ENCODE measurements around the gene RPL13A. TPM values are rescaled to one million over a fixed set of nuclear protein-coding genes. Genes with fewer than 3 reads are reported as not detected.

Gene RPL13A
- total RNA-seq, 1 donor from 2014 or later: 1,820 TPM

- ATAC-seq: no peak
- TF ChIP-seq, protein P1, sequence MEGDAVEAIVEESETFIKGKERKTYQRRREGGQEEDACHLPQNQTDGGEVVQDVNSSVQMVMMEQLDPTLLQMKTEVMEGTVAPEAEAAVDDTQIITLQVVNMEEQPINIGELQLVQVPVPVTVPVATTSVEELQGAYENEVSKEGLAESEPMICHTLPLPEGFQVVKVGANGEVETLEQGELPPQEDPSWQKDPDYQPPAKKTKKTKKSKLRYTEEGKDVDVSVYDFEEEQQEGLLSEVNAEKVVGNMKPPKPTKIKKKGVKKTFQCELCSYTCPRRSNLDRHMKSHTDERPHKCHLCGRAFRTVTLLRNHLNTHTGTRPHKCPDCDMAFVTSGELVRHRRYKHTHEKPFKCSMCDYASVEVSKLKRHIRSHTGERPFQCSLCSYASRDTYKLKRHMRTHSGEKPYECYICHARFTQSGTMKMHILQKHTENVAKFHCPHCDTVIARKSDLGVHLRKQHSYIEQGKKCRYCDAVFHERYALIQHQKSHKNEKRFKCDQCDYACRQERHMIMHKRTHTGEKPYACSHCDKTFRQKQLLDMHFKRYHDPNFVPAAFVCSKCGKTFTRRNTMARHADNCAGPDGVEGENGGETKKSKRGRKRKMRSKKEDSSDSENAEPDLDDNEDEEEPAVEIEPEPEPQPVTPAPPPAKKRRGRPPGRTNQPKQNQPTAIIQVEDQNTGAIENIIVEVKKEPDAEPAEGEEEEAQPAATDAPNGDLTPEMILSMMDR (IDR thresholded peaks at IDR 0.05): no peak
- peaks cover 51% of the 10 kb centered on the region for H3K36me3 ChIP-seq
- H3K4me3 ChIP-seq: peak overlapping the region; percentile 99
- no peaks in the 10 kb centered on the region for H3K9me3 ChIP-seq
- H3K27ac ChIP-seq: peak overlapping the region; percentile 94
- H3K4me1 ChIP-seq: peaks cover 30% of the 10 kb centered on the region
- H3K27me3 ChIP-seq (ENCODE audit: low read depth): no peaks in the 10 kb centered on the region
- no peak for DNase-seq
- intact Hi-C loops (cut with DNase I): no loop called here
These were observed 2.3 kb downstream of the RPL13A start for GRCh38 chr19:49489601-49490167.

DNA sequence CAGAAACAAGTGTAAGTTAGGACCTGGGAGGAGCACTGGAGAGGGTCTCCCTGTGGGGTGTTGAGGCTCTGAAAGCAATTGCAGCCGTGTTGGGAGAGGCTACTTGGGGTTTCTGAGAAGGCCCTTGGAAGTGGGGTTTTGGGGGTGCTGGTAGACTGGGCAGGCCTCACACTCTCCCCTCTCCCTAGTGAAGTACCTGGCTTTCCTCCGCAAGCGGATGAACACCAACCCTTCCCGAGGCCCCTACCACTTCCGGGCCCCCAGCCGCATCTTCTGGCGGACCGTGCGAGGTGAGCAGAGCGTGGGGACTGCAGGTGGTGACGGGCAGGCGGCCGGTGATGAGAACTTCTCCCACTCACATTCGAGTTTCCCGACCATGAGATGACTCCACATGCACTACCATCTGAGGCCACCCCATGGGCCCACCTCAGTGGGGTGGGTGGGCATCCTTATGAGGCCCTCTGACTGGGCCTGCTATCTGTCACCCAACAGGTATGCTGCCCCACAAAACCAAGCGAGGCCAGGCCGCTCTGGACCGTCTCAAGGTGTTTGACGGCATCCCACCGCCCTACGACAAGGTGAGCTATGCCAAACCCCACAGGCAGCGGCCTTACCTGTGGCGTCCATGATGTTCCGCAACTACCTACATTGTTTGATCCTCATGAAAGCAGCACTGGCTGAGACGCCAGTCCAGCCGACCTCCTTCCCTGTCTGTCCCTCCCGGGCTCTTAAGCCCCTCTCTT is 3.0 kb downstream of the RPL13A start:
- Histone ChIP-seq H3K27ac (no peak overlapping the region), H3K36me3 (peaks cover 51% of the 10 kb centered on the region), H3K9me3 (no peaks in the 10 kb centered on the region), H3K4me1 (peaks cover 36% of the 10 kb centered on the region), H3K4me3 (peak overlapping the region; percentile 99), H3K27me3 (ENCODE audit: low read depth) (no peaks in the 10 kb centered on the region)
- TF ChIP-seq, protein P1 (IDR thresholded peaks at IDR 0.05): no peak
- ATAC-seq (no peak), DNase-seq (no peak)
- intact Hi-C loops (cut with DNase I): no loop called here

GRCh38 chr19:49491030-49491803 is 3.8 kb downstream of the RPL13A start:
- ATAC-seq (no peak), DNase-seq (no peak)
- H3K27me3 ChIP-seq (ENCODE audit: low read depth): no peaks in the 10 kb centered on the region
- H3K36me3 ChIP-seq: peaks cover 46% of the 10 kb centered on the region
- H3K27ac ChIP-seq: no peak overlapping the region
- no peaks in the 10 kb centered on the region for H3K9me3 ChIP-seq
- intact Hi-C loops (cut with DNase I): no loop called here
- TF ChIP-seq, protein P1 (IDR thresholded peaks at IDR 0.05): no peak
- peaks cover 38% of the 10 kb centered on the region for H3K4me1 ChIP-seq
- H3K4me3 ChIP-seq: no peak overlapping the region

DNA sequence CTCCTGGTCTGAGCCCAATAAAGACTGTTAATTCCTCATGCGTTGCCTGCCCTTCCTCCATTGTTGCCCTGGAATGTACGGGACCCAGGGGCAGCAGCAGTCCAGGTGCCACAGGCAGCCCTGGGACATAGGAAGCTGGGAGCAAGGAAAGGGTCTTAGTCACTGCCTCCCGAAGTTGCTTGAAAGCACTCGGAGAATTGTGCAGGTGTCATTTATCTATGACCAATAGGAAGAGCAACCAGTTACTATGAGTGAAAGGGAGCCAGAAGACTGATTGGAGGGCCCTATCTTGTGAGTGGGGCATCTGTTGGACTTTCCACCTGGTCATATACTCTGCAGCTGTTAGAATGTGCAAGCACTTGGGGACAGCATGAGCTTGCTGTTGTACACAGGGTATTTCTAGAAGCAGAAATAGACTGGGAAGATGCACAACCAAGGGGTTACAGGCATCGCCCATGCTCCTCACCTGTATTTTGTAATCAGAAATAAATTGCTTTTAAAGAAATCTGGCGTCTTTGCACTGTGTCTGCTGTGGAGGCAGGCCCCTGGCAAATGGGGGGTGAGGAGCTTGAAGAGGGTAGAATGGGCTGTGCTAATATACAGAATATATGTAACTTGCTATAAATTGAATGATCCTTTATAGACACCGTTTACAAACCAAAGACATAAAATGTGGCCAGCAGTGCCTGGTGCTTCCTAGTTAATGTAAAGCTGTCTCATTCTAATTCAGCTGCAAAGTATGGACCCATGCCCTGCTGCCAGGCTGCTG is 4.6 kb downstream of the RPL13A start:
- ATAC-seq (no peak), DNase-seq (no peak)
- Histone ChIP-seq H3K4me1 (peaks cover 40% of the 10 kb centered on the region), H3K36me3 (peaks cover 46% of the 10 kb centered on the region), H3K27ac (no peak overlapping the region), H3K4me3 (no peak overlapping the region), H3K9me3 (no peaks in the 10 kb centered on the region), H3K27me3 (ENCODE audit: low read depth) (no peaks in the 10 kb centered on the region)
- intact Hi-C loops (cut with DNase I): no loop called here
- TF ChIP-seq, protein P1 (IDR thresholded peaks at IDR 0.05): no peak

Measured in lower lobe of right lung (tissue), 2 donors.